Osteocyte (in vitro differentiated cells): ENCODE results near the gene USF2. TPM values are rescaled to one million over a fixed set of nuclear protein-coding genes. Genes with fewer than 3 reads are reported as not detected.

Experiments
- DNase-seq: peaks from one replicate; pipeline ENCODE4 v3.0.0; 2021; ENCODE audit warnings: mixed read lengths; ENCODE audit not compliant: unreplicated experiment; ENCODE audit errors: extremely low spot score
- H3K27ac Mint-ChIP-seq: one replicate; pipeline ENCODE4 v1.8.0; 2021; ENCODE audit warnings: mild to moderate bottlenecking, mixed read lengths; ENCODE audit not compliant: unreplicated experiment
- H3K27me3 Mint-ChIP-seq: one replicate; pipeline ENCODE4 v1.8.0; 2021; ENCODE audit warnings: mixed read lengths; ENCODE audit not compliant: unreplicated experiment
- H3K36me3 Mint-ChIP-seq: one replicate; pipeline ENCODE4 v1.8.0; 2021; ENCODE audit warnings: mixed read lengths; ENCODE audit not compliant: unreplicated experiment
- H3K4me1 Mint-ChIP-seq: one replicate; pipeline ENCODE4 v1.8.0; 2021; ENCODE audit warnings: mixed read lengths; ENCODE audit not compliant: unreplicated experiment
- H3K4me3 Mint-ChIP-seq: one replicate; pipeline ENCODE4 v1.8.0; 2021; ENCODE audit warnings: mild to moderate bottlenecking, moderate library complexity, mixed read lengths; ENCODE audit not compliant: unreplicated experiment
- H3K9me3 Mint-ChIP-seq: one replicate; pipeline ENCODE4 v1.8.0; 2021; ENCODE audit warnings: mixed read lengths; ENCODE audit not compliant: unreplicated experiment
- total RNA-seq: library from RNA; stranded (reverse); gene quantifications from 2 replicates; pipeline ENCODE4 v1.2.1, GENCODE V29; 2021
- TF ChIP-seq, protein P1 (sequence below): fragments of 200-600 bp; sonication (generic); IDR thresholded peaks from 2 replicates; pipeline ENCODE4 v1.5.0; 2021; ENCODE audit warnings: antibody characterized with exemption, mild to moderate bottlenecking, moderate library complexity

USF2 gene
- total RNA-seq, 1 donor from 2014 or later: 112 TPM

DNA sequence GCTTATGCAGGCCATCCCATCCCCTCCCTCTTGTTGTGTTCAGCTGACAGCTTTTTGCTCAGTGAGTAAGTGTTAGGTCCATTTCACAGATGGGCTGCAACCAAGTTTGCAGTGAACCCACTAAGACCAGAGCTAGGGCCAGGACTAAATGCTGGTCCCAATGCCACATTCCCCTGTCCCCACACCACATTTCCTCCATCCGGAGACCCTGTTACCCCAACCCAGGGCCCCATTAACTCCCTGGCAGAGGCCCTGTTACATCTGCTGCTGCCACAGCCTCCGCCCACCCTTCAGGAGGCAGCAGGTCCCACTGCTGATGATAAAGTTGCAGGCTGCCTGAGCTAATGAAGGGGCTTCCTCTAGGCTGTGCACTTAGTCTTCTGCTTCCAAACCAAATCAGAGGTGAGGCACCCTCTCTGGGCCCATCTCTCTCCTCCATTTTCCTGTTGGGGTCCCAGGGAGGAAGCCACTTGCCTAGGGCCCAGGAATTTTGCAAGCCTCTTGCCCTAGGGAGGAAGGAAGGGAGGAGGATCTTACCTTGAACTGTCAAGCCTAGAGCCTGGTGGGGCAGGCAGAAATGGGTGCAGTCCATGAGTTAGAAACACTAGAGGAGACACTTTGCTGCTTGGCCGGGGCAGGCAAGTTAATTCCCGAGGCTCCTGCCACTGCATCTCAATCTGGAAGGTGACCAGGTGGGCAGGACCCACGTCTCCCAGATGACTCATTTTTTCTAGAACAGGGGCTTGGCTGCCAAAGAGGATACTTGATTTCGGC is 3.4 kb upstream of the USF2 start:
- Mint-ChIP-seq H3K4me3 (peak overlapping the region; percentile 59), H3K9me3 (no peaks in the 10 kb centered on the region), H3K27ac (no peak overlapping the region), H3K36me3 (peaks cover 4% of the 10 kb centered on the region), H3K4me1 (peaks cover 16% of the 10 kb centered on the region), H3K27me3 (no peaks in the 10 kb centered on the region)
- TF ChIP-seq, protein P1, sequence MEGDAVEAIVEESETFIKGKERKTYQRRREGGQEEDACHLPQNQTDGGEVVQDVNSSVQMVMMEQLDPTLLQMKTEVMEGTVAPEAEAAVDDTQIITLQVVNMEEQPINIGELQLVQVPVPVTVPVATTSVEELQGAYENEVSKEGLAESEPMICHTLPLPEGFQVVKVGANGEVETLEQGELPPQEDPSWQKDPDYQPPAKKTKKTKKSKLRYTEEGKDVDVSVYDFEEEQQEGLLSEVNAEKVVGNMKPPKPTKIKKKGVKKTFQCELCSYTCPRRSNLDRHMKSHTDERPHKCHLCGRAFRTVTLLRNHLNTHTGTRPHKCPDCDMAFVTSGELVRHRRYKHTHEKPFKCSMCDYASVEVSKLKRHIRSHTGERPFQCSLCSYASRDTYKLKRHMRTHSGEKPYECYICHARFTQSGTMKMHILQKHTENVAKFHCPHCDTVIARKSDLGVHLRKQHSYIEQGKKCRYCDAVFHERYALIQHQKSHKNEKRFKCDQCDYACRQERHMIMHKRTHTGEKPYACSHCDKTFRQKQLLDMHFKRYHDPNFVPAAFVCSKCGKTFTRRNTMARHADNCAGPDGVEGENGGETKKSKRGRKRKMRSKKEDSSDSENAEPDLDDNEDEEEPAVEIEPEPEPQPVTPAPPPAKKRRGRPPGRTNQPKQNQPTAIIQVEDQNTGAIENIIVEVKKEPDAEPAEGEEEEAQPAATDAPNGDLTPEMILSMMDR: no peak
- DNase-seq: peak; percentile 68

DNA sequence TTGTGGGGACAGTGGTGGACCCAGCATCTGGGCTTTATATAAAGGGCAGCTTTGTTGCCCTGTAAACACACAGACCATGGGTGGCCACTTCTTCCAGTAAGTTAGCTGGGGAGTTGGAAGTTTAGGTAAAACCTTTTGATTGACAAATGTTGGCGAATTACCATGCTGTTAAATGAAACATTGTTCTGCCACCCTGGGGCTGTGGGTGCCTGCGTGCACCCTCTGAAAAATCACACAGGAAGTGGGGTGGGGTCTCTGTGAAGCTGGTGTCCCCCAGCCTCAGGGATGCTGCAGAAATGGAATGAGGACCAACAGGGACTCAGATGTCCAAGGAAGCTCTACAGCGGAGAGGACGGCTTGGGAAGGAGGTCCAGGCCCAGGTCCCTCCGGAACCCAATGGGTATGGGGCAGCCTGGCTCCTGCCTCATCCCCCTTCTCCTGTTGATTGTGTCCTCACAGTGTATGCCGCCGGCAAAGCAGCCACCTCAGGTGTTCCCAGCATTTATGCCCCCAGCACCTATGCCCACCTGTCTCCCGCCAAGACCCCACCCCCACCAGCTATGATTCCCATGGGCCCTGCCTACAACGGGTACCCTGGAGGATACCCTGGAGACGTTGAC is 2.8 kb upstream of the USF2 start:
- H3K27me3 Mint-ChIP-seq: no peaks in the 10 kb centered on the region
- peak overlapping the region; percentile 94 for H3K4me3 Mint-ChIP-seq
- peak overlapping the region; percentile 14 for H3K27ac Mint-ChIP-seq
- H3K9me3 Mint-ChIP-seq: no peaks in the 10 kb centered on the region
- TF ChIP-seq, protein P1: no peak
- peaks cover 17% of the 10 kb centered on the region for H3K4me1 Mint-ChIP-seq
- no peak for DNase-seq
- peaks cover 6% of the 10 kb centered on the region for H3K36me3 Mint-ChIP-seq

GRCh38 chr19:35266520-35267352 is 2.0 kb upstream of the USF2 start:
- H3K27me3 Mint-ChIP-seq: no peaks in the 10 kb centered on the region
- TF ChIP-seq, protein P1: no peak
- peaks cover 17% of the 10 kb centered on the region for H3K4me1 Mint-ChIP-seq
- peaks cover 8% of the 10 kb centered on the region for H3K36me3 Mint-ChIP-seq
- peak overlapping the region; percentile 94 for H3K4me3 Mint-ChIP-seq
- peak overlapping the region; percentile 14 for H3K27ac Mint-ChIP-seq
- no peak for DNase-seq
- no peaks in the 10 kb centered on the region for H3K9me3 Mint-ChIP-seq

- Mint-ChIP-seq H3K9me3 (no peaks in the 10 kb centered on the region), H3K36me3 (peaks cover 14% of the 10 kb centered on the region), H3K27ac (peak overlapping the region; percentile 96), H3K4me1 (peaks cover 14% of the 10 kb centered on the region), H3K27me3 (no peaks in the 10 kb centered on the region), H3K4me3 (peak overlapping the region; percentile 94)
- TF ChIP-seq, protein P1: no peak
- DNase-seq: no peak
Measured at GRCh38 chr19:35267353-35267817, 1.4 kb upstream of the USF2 start.
